H9 (cell line): ENCODE results near the gene PPP2R5E. TPM values are rescaled to one million over a fixed set of nuclear protein-coding genes. Genes with fewer than 3 reads are reported as not detected.

Experiments
- DNase-seq: peaks from one replicate; pipeline ENCODE4 v3.0.0-alpha.2; 2017
- H2AFZ ChIP-seq: one replicate; pipeline ENCODE4 v1.6.1; 2013; ENCODE audit warnings: mild to moderate bottlenecking, low read length, control low read depth, moderate library complexity
- H2AK5ac ChIP-seq: 2 replicates; pipeline ENCODE4 v1.6.1; 2013; ENCODE audit warnings: low read length, control low read depth, mixed read lengths; ENCODE audit not compliant: insufficient read length
- H2BK120ac ChIP-seq: one replicate; pipeline ENCODE4 v1.6.1; 2013; ENCODE audit warnings: low read depth, mild to moderate bottlenecking, low read length, control low read depth, inconsistent platforms; ENCODE audit not compliant: poor library complexity, severe bottlenecking
- H2BK12ac ChIP-seq: 2 replicates; pipeline ENCODE4 v1.6.1; 2013; ENCODE audit warnings: low read length, control low read depth, mixed read lengths, low read depth; ENCODE audit not compliant: insufficient read length
- H2BK15ac ChIP-seq: 2 replicates; pipeline ENCODE4 v1.6.1; 2013; ENCODE audit warnings: low read depth, low read length, control low read depth
- H2BK20ac ChIP-seq: one replicate; pipeline ENCODE4 v1.6.1; 2013; ENCODE audit warnings: low read depth, mild to moderate bottlenecking, low read length, control low read depth, inconsistent platforms; ENCODE audit not compliant: poor library complexity, severe bottlenecking
- H2BK5ac ChIP-seq: 2 replicates; pipeline ENCODE4 v1.6.1; 2013; ENCODE audit warnings: low read length, control low read depth, mixed read lengths; ENCODE audit not compliant: insufficient read length
- H3K14ac ChIP-seq: 2 replicates; pipeline ENCODE4 v1.6.1; 2013; ENCODE audit warnings: low read length, control low read depth; ENCODE audit not compliant: insufficient read depth
- H3K18ac ChIP-seq: 2 replicates; pipeline ENCODE4 v1.6.1; 2013; ENCODE audit warnings: low read depth, mild to moderate bottlenecking, mixed read lengths, low read length, control low read depth; ENCODE audit not compliant: insufficient read length
- H3K23ac ChIP-seq: 2 replicates; pipeline ENCODE4 v1.6.1; 2013; ENCODE audit warnings: low read length, control low read depth, mixed read lengths, low read depth; ENCODE audit not compliant: insufficient read length
- H3K23me2 ChIP-seq: 2 replicates; pipeline ENCODE4 v1.6.1; 2013; ENCODE audit warnings: low read depth, mild to moderate bottlenecking, mixed read lengths, low read length, control low read depth; ENCODE audit not compliant: insufficient read length, poor library complexity, severe bottlenecking
- H3K27ac ChIP-seq: 2 replicates; pipeline ENCODE4 v1.5.1; 2013; ENCODE audit warnings: low read length, control low read depth, mixed read lengths, low read depth; ENCODE audit not compliant: insufficient read length
- H3K27me3 ChIP-seq: 2 replicates; pipeline ENCODE4 v1.6.1; 2013; ENCODE audit warnings: low read length, control low read depth, inconsistent platforms; ENCODE audit not compliant: insufficient read depth
- H3K4ac ChIP-seq: 2 replicates; pipeline ENCODE4 v1.6.1; 2013; ENCODE audit warnings: low read depth, mild to moderate bottlenecking, control low read depth, inconsistent platforms, low read length, moderate library complexity
- H3K4me1 ChIP-seq: 2 replicates; pipeline ENCODE4 v1.6.1; 2013; ENCODE audit warnings: low read length, control low read depth, inconsistent platforms; ENCODE audit not compliant: insufficient read depth
- H3K4me2 ChIP-seq: 2 replicates; pipeline ENCODE4 v1.6.1; 2013; ENCODE audit warnings: low read length, control low read depth, mixed read lengths; ENCODE audit not compliant: insufficient read length, insufficient read depth
- H3K56ac ChIP-seq: 2 replicates; pipeline ENCODE4 v1.6.1; 2013; ENCODE audit warnings: low read depth, mild to moderate bottlenecking, mixed read lengths, low read length, control low read depth; ENCODE audit not compliant: insufficient read length
- H3K79me1 ChIP-seq: 2 replicates; pipeline ENCODE4 v1.6.1; 2013; ENCODE audit warnings: low read depth, mild to moderate bottlenecking, moderate library complexity, low read length, control low read depth, inconsistent platforms; ENCODE audit not compliant: insufficient read depth, poor library complexity, severe bottlenecking
- H3K79me2 ChIP-seq: 2 replicates; pipeline ENCODE4 v1.6.1; 2013; ENCODE audit warnings: low read length, control low read depth, inconsistent platforms; ENCODE audit not compliant: insufficient read depth
- H3K9ac ChIP-seq: 2 replicates; pipeline ENCODE4 v1.6.1; 2013; ENCODE audit warnings: low read length, control low read depth, mixed read lengths; ENCODE audit not compliant: insufficient read length; ENCODE audit errors: extremely low read depth
- H3K9me3 ChIP-seq: one replicate; pipeline ENCODE4 v1.6.1; 2013; ENCODE audit warnings: low read depth, low read length, inconsistent platforms; ENCODE audit not compliant: control insufficient read depth
- H3T11ph ChIP-seq: one replicate; pipeline ENCODE4 v1.6.1; 2013; ENCODE audit warnings: mild to moderate bottlenecking, low read length, control low read depth, inconsistent platforms
- H4K20me1 ChIP-seq: one replicate; pipeline ENCODE4 v1.6.1; 2013; ENCODE audit not compliant: control insufficient read depth, insufficient read length, insufficient read depth
- H4K5ac ChIP-seq: 2 replicates; pipeline ENCODE4 v1.6.1; 2013; ENCODE audit warnings: low read depth, mild to moderate bottlenecking, mixed read lengths, low read length, control low read depth; ENCODE audit not compliant: insufficient read length
- H4K8ac ChIP-seq: replicated peaks from 2 replicates; pipeline ENCODE4 v1.6.1; 2013; ENCODE audit warnings: low read length, control low read depth, mixed read lengths, low read depth; ENCODE audit not compliant: insufficient read length
- H4K91ac ChIP-seq: 2 replicates; pipeline ENCODE4 v1.6.1; 2013; ENCODE audit warnings: low read depth, mild to moderate bottlenecking, moderate library complexity, mixed read lengths, low read length, control low read depth; ENCODE audit not compliant: insufficient read length
- H3K27ac Mint-ChIP-seq, 3 experiments: 2 replicates in 2 of 3; 3 replicates in 1 of 3; pipeline ENCODE4 v1.8.0; 2020 to 2021; ENCODE audit warnings: mixed read lengths in 3 of 3, mild to moderate bottlenecking in 1 of 3, moderate library complexity in 1 of 3
- H3K27me3 Mint-ChIP-seq: 2 replicates; pipeline ENCODE4 v1.8.0; 2021; ENCODE audit warnings: low read depth, mild to moderate bottlenecking, moderate library complexity, mixed read lengths
- H3K36me3 Mint-ChIP-seq, 3 experiments: 2 replicates in 2 of 3; 3 replicates in 1 of 3; pipeline ENCODE4 v1.8.0; 2020 to 2021; ENCODE audit warnings: low read depth in 3 of 3, mixed read lengths in 3 of 3; ENCODE audit not compliant: insufficient read depth in 1 of 3
- H3K4me1 Mint-ChIP-seq, 2 experiments: 2 replicates each; pipeline ENCODE4 v1.8.0; 2020; ENCODE audit warnings: mixed read lengths in 2 of 2
- H3K4me3 Mint-ChIP-seq, 2 experiments: 2 replicates in 1 of 2; 3 replicates in 1 of 2; pipeline ENCODE4 v1.8.0; 2020 to 2021; ENCODE audit warnings: mild to moderate bottlenecking in 2 of 2, mixed read lengths in 2 of 2, moderate library complexity in 1 of 2
- H3K9me3 Mint-ChIP-seq, 2 experiments: 2 replicates in 1 of 2; 3 replicates in 1 of 2; pipeline ENCODE4 v1.8.0; 2020; ENCODE audit warnings: mild to moderate bottlenecking in 2 of 2, mixed read lengths in 2 of 2, moderate library complexity in 1 of 2
- CTCF ChIP-seq: fragments of 200-600 bp; sonication (generic); conservative IDR thresholded peaks from 3 replicates; pipeline ENCODE4 v1.8.0; 2021; ENCODE audit warnings: antibody characterized with exemption, mild to moderate bottlenecking
- WGBS: extraction: QIAGEN DNeasy Blood & Tissue Kit; methylation state at CpG from one replicate; pipeline ENCODE4 v1.1.7; 2013; ENCODE audit warnings: missing lambda C conversion rate, low lambda C conversion rate, mixed read lengths; ENCODE audit not compliant: insufficient read length; ENCODE audit errors: extremely low coverage; 5-methylcytosine and 5-hydroxymethylcytosine counted together
- total RNA-seq: library from RNA; stranded (reverse); gene quantifications from 2 replicates; pipeline ENCODE4 v1.2.1, GENCODE V29; 2021

The PPP2R5E gene
- total RNA-seq, 1 experiment from 2014 or later: 65.8 TPM

GRCh38 chr14:63477556-63477955, 65.6 kb downstream of the PPP2R5E start:
- H3K4me2 ChIP-seq: no peak overlapping the region
- Mint-ChIP-seq H3K4me1 (peaks cover 8 to 12% of the 10 kb centered on the region in 2 experiments), H3K4me3 (no peak overlapping the region), H3K9me3 (no peaks in the 10 kb centered on the region), H3K36me3 (peaks cover 0 to 4% (median 0%) of the 10 kb centered on the region in 3 experiments; a peak in 1 of 7 replicates), H3K27me3 (no peaks in the 10 kb centered on the region), H3K27ac (no peak overlapping the region)
- H3K9ac ChIP-seq: no peak overlapping the region
- H3K23ac ChIP-seq: no peak overlapping the region
- no peak overlapping the region for H3K14ac ChIP-seq
- no peak overlapping the region for H3K18ac ChIP-seq
- H3K23me2 ChIP-seq: peaks cover 2% of the 10 kb centered on the region
- no peak overlapping the region for H2AFZ ChIP-seq
- no peak overlapping the region for H2BK20ac ChIP-seq
- H3K27me3 ChIP-seq: no peaks in the 10 kb centered on the region
- no peak overlapping the region for H3K4ac ChIP-seq
- no peak overlapping the region for H3K27ac ChIP-seq
- DNase-seq: no peak
- H3K9me3 ChIP-seq: no peaks in the 10 kb centered on the region
- H3K79me1 ChIP-seq: peaks cover 1% of the 10 kb centered on the region
- no peak overlapping the region for H3K56ac ChIP-seq
- H3K4me1 ChIP-seq: peaks cover 3% of the 10 kb centered on the region
- H2BK120ac ChIP-seq: no peak overlapping the region
- no peak overlapping the region for H4K91ac ChIP-seq
- H2BK15ac ChIP-seq: no peak overlapping the region
- no peak overlapping the region for H4K5ac ChIP-seq
- no peak overlapping the region for H2BK12ac ChIP-seq
- no peak overlapping the region for H4K8ac ChIP-seq
- no peak for TF ChIP-seq CTCF
- H2BK5ac ChIP-seq: no peak overlapping the region
- H3K79me2 ChIP-seq: peaks cover 2% of the 10 kb centered on the region; the same call in 1 of the 2 replicates
- no CpG with 5 or more reads among the region's 1 CpG for WGBS
- no peak overlapping the region for H2AK5ac ChIP-seq
- no peaks in the 10 kb centered on the region for H4K20me1 ChIP-seq
- H3T11ph ChIP-seq: no peak overlapping the region
